Activated CD8-positive, alpha-beta memory T cell treated with anti-CD3 and anti-CD28 coated beads, Interleukin-2, amount 50 U/mL, for 24 hours (primary cell): Measurements from ENCODE around the gene KCNK4.

Experiments used
- DNase-seq: peaks from one replicate; pipeline ENCODE4 v3.0.0-alpha.2; 2020; ENCODE audit errors: extremely low read depth

Gene KCNK4

GRCh38 chr11:64268893-64269539 is 22.1 kb upstream of the KCNK4 start:
- DNase-seq, result no peak

GRCh38 chr11:64269540-64270220 is 21.4 kb upstream of the KCNK4 start:
- peak; percentile 96 for DNase-seq

- DNase-seq, result no peak
Observed at GRCh38 chr11:64275031-64275800, 15.9 kb upstream of the KCNK4 start.

GRCh38 chr11:64275841-64276240 is 15.3 kb upstream of the KCNK4 start:
- no peak for DNase-seq

- no peak for DNase-seq
Observed at GRCh38 chr11:64276653-64277431, 14.3 kb upstream of the KCNK4 start.

- no peak for DNase-seq
Observed at GRCh38 chr11:64278576-64279190, 12.4 kb upstream of the KCNK4 start.

- DNase-seq, result no peak
Observed at GRCh38 chr11:64281957-64282770, 8.9 kb upstream of the KCNK4 start.

- DNase-seq, result no peak
Observed at GRCh38 chr11:64283092-64283491, 8.0 kb upstream of the KCNK4 start.

- DNase-seq, result peak; percentile 78
Observed at GRCh38 chr11:64284048-64284961, 6.8 kb upstream of the KCNK4 start, which contains the start of gene BAD. Gene BAD (minus strand): TSS chr11:64284665. CDS start chr11:64284368, 297 bp downstream.

- DNase-seq, result no peak
Observed at GRCh38 chr11:64284962-64285884, 5.9 kb upstream of the KCNK4 start, which contains the start of gene GPR137. Gene GPR137 (plus strand): TSS chr11:64285848. CDS start chr11:64286525, 677 bp downstream.

GRCh38 chr11:64285885-64286800 is 5.0 kb upstream of the KCNK4 start:
- DNase-seq, result no peak

- no peak for DNase-seq
Observed at GRCh38 chr11:64286801-64287159, 4.3 kb upstream of the KCNK4 start.

- DNase-seq, result no peak
Observed at GRCh38 chr11:64287676-64288352, 3.3 kb upstream of the KCNK4 start.

GRCh38 chr11:64288353-64288750 is 2.8 kb upstream of the KCNK4 start:
- DNase-seq, result no peak

- no peak for DNase-seq
Observed at GRCh38 chr11:64289002-64289564, 2.0 kb upstream of the KCNK4 start.
